OCI-LY3 (cell line): ENCODE data around the gene ZDHHC17.

Experiments
- EZH2phosphoT487 ChIP-seq: fragments of 200-600 bp; shearing (Covaris generic); IDR thresholded peaks from 2 replicates; pipeline ENCODE4 v1.6.1; 2018; ENCODE audit warnings: antibody characterized with exemption, mixed run types, low read depth
- TF ChIP-seq, protein P1 (sequence below): fragments of 200-600, 300-600 bp; sonication (generic); IDR thresholded peaks from 2 replicates; pipeline ENCODE4 v1.5.1; 2014; ENCODE audit warnings: antibody characterized with exemption, low read length, low read depth

DNA sequence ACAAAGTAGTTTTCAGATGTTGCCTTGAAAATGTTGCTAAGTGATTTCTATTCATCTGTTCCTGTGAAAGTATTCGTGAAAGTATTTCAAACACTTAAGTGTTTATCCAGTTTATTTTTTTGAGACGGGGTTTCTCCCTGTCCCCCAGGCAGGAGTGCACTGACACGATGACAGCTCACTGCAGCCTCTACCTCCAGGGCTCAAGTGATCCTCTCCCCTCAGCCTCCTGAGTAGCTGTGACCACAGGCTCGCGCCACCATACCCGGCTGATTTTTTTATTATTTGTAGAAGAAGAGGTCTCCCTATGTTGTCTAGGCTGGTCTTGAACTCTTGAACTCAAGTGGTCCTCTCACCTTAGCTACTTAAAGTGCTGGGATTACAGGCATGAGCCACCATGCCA is 1.7 kb downstream of the ZDHHC17 start:
- TF ChIP-seq, protein P1, sequence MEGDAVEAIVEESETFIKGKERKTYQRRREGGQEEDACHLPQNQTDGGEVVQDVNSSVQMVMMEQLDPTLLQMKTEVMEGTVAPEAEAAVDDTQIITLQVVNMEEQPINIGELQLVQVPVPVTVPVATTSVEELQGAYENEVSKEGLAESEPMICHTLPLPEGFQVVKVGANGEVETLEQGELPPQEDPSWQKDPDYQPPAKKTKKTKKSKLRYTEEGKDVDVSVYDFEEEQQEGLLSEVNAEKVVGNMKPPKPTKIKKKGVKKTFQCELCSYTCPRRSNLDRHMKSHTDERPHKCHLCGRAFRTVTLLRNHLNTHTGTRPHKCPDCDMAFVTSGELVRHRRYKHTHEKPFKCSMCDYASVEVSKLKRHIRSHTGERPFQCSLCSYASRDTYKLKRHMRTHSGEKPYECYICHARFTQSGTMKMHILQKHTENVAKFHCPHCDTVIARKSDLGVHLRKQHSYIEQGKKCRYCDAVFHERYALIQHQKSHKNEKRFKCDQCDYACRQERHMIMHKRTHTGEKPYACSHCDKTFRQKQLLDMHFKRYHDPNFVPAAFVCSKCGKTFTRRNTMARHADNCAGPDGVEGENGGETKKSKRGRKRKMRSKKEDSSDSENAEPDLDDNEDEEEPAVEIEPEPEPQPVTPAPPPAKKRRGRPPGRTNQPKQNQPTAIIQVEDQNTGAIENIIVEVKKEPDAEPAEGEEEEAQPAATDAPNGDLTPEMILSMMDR, result no peak
- TF ChIP-seq EZH2phosphoT487, result no peak
